Measurements from ENCODE around the gene SLC35B2.

The SLC35B2 gene

DNA sequence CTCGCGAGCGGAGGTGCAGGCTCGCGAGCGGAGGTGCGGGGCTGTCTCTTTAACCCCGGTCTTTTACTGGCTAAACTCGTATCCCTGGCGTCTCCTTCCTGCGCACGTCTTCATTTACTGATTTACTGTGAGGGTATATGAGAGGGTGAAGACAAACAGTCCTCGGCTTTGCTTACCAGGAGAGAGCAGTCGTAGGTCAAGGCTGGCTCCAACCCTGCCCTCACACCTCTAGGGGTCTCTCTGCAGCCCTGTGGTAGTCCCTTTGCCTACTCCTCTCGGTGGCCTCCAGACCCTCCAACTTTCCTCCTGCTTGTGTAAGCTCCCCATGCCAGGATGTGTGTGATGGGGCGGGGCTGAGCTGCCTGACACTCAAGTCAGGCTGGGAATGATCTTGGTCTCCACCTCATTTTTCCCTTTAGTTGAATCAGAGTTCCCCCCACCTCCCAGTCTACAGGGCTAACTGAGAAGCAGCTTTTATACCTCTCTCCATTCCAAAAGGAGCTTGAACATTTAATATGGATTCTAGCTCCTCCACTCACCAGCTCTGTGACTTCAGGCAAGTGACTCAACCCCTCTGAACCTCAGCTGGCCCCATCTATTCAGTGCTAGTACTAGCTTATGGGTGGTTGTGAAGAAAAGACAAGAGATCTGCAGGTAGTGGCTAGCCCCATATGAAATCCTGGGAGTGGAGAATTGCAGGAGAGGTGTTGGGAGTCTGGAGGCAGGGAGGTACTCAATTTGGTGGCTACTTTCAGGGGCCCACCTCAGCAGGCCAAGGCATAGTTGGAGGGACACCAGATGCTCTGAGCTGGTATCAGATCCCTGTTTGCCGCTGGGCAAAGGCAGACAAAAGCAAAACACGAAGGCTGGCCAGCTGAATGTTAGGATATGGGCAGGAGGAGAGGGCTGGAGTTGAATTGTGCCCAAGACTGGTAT, 33.0 kb downstream of the SLC35B2 start:
- no peak for DNase-seq

DNA sequence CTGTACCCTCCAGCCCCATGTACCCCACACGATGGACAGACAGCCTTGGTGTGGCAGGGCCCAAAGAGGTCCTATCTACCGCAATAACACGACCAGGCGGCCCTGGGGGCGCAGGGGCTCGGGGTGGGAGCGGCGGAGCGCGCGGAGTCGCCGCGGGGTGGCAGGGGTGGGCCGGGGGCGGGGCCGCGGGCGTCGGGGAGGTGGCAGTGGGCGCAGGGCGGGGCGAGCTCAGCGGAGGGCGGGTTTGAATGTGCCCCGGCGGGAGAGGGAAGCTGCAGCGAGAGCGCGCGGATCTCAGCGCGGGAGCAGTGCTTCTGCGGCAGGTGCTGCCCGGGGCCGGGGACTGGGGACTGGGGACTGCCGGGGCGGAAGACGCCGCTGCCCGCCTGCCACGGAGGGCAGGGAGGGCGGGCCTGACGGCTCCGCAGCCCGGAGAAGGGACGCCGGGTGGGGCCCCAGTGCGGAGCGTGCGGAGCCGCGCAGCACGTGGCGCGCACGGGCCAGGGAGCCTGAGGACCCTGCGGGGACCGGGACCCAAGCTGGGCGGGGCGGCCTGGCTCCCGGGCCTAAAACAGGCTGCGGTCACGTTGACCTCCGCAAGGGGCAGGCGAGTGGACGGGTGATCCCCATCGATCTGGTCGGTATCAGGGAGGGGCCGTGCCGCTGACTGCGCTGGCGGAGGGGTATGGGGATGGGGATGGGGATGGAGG, 33.9 kb downstream of the SLC35B2 start, which contains the start of gene SLC29A1:
Gene SLC29A1 (plus strand): TSS at position 277 of the 710 bp plus-strand sequence. CDS start 3,719 bp downstream, outside the sequence.
- peak in 42 of 56 donors; percentile 10 to 76 (median 46) for DNase-seq

DNA sequence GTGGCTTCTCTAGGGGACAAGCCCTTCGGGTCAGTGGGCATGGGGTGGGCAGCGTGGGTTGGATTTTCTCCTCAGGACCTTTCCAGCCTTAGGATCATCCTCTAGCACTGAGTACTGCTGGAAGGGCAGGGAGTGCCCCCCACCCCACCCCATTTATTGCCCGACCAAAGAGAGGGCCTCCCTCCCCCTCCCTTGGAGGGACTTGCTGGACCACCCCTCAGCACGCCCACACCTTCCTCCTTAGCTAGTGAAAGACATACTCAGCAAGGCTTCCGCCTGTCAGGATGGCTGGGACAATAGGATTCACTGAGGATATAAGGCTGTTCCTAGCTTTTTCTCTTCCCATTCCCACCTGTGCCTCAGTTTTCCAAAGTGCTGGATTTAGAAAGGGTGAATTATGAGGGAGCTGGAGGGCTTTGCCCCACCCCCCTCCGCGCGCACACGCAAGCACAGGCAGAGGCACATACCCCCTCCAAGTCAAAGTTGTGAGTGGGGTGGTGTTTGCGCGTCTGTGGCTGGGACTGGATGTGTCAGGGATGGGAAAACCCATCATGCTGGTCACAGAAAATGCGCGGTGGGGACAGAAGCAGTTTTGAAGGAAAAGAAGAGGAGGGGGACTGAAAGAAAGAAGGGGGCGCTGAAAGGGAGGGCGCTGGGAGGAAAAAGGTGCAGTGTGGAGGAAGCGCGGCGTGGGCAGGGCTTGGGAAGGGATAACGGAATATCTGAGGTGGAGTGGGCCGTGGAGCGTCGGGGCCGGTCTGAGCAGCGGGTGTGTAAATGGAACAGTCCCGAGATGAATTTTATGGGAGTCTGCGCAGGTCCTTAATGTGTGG, 34.6 kb downstream of the SLC35B2 start:
- peak in 1 of 56 donors; percentile 40 for DNase-seq

DNA sequence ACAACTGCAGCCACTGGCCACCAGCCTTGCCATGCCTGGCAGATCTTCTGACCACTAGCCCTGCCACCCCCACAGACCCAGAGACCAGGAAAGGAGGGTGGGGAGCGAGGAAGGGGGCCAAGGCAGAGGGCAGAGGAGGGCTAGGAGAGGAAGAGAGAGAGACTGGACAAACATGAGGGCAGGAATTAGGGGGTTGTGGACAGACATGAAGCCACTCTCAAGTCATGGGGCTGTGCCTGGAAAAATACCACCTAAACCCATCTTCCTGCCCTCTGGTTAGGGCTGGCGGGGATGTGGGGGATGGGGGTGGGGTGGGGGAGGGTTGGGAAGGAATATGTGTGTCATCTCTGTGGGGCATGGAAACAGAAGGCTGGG, 35.4 kb downstream of the SLC35B2 start:
- DNase-seq: no peak

DNA sequence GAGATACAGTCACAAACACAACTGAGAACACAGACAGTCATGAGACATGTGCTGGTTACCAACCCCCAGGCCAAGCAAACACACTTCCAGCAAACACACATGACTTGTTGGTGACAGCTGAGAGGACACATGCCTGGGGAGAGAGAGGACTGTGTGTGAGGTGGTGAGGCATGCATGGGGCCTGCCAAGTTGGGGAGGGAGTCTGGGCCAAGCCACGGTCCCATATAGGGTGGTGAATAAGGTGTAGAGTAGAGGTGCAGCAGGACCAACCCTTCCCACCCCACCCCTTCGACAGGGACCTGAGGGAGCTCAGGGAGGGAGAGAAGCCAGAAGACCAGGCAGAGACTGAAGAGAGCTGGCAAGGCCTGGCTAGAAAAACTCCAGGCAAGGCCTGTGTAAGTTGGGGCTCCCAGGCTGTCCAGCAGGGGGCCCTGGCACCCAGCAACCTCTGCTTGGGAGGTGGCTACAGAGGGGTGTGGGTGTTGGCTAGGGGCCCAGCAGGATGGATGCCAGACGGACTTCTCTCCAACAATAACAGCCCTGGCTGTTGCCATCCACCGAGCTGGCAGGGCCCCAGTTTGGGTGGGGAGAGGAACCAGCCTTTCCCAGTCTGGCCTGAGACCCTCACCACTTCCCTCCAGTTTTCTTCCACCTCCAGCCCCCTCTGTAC, 35.9 kb downstream of the SLC35B2 start:
- DNase-seq: peak in 49 of 56 donors; percentile 16 to 92 (median 57)

DNA sequence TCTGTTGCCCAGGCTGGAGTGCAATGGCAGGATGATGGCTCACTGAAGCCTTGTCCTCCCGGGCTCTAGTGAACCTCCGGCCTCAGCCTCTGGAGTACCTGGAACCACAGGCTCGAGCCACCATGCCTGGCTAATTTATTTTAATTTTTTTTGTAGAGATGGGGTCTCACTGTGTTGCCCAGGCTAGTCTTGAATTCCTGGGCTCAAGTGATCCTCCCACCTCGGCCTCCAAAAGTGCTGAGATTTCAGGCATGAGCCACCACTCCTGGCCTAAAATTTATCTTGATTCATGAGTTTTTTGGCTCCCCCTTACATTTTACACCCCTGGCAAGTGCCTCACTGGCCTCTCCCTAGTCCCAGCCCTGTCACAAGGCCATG, 36.4 kb downstream of the SLC35B2 start:
- DNase-seq: no peak

DNA sequence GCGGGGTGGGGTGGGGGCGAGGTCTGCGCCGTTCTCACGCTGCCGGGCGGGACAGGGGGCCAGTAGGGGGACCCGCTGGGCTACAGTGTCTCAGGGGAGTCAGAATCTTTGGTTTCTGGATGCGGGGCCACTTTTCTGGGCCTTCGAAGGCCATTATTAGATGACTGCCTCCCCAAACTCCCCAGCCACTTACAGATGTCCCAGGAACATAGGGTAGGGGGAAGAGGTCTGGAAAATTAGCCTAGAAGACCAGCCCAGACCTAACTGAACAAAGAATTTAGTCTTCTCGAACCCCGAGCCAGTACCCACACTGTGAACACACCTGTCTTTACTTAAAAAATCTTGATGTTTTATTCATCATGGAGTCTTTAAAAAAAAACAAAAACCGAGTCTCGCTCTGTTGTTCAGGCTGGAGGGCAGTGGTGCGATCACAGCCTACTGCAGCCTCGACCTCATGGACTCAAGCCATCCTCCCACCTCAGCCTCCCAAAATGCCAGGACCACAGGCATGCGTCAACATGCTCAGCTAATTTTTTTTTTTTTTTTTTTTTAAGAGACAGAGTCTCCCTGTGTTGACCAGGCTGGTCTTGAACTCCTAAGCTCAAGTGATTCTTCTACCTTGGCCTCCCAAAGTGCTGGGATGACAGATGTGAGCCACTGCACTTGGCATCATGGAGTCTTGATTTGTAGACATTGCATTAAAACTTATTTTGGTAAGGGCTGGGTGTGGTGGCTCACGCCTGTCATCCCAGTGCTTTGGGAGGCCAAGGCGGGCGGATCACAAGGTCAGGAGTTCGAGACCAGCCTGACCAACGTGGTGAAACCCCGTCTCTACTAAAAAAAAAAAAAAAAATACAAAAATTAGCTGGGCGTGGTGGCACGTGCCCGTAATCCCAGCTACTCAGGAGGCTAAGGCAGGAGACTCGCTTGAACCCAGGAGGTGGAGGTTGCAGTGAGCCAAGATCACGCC, 37.2 kb downstream of the SLC35B2 start:
- DNase-seq: no peak

DNA sequence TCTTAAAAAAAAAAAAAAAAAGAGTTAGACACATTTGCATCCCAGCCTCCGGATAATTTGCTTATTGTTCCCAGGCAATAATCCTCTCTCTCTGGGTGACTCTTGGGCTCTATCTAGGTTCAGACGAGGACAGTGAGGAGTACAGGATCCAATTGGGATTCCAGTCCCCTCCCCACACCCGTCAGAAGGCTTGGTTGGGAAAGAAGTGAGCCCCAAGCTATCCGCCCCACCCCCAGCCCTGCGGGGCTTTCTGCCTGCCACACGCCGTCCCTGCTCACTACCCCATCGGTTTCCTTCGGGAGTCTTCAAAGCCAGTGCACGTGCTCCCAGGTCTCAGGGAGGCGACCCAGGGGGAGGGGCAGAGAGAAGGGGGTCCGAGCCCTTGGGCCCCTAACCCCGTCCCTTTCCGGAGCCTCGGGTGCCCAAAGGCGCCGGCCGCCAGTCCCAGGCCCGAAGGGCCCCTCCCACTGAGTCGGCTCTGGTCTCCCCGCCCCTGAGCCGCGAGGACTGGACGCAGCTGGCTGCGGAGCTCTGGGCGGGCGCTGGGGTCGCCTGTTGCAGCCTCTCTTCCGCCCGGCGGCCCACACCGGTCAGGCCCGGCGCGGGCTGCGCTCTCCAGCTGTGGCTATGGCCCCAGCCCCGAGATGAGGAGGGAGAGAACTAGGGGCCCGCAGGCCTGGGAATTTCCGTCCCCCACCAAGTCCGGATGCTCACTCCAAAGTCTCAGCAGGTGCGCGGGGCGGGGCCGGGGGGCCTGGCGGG, 38.1 kb downstream of the SLC35B2 start:
- DNase-seq: peak in 34 of 56 donors; percentile 8 to 67 (median 32)

DNA sequence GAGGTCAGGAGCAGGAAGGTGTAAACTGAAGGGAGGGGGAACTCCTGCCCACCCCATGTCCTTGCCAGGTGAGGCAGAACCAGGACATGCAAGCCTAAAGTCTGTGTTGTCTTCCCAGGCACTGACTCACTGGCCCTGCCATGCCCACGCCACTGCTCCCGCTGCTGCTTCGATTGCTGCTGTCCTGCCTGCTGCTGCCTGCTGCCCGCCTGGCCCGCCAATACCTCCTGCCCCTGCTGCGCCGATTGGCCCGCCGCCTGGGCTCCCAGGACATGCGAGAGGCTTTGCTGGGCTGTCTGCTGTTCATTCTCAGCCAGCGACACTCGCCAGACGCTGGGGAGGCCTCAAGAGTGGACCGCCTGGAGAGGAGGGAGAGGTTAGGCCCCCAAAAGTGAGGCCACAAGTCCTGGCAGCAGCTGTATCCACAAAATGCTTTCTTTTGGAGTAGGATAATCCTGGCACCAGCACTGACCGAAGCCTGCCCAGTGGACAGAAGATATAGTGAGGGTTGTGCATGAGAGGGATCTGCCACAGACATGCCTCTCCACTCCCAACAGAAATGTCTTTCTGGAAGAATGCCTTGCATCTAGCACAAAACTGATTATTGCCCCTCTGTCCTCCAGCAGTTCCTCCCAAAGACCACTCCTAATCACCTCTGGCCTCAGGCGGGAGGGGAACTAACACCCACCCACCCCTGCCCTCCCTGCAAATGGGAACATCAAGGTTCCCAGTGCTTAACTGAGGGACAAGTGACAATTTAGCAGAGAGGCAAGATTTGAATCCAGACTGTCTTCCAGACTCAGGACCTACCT, 39.8 kb downstream of the SLC35B2 start:
- peak in 25 of 56 donors; percentile 10 to 70 (median 28) for DNase-seq

DNA sequence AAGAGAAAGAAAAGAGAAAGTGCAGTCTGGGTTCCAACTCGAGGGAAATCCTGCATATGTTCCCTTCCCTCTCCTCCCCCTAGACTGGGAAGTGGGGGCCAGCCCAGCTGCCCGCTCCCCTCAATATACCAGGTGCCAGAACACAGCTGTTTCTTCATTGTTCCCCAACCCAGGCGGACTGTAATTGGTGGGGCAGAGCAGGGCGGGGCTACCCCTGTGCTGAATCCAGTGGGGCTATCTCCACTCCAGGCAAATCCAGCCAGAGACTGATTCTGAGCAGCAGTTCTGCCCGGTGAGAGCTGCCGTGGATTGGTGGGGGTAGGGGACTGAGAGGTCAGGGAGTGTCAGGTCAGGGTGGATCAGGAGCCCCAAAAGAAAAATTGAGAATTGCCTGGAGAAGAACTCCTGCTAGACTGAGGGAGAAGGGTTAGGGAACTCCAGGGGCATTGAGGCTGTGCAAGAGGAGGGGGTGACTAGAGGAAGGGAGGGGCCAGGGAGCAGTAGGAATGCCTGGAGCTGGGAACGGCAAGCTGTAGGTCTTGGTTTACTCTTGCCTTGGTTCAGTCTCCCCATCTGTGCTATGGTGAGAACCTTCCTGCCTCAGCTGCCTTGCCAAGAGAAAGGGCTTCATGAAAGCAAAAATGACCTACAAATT, 40.5 kb downstream of the SLC35B2 start, which contains the start of gene MYMX:
Gene MYMX (plus strand): TSS at position 250 of the 655 bp plus-strand sequence. CDS start 546 bp downstream, outside the sequence.
- DNase-seq: no peak

DNA sequence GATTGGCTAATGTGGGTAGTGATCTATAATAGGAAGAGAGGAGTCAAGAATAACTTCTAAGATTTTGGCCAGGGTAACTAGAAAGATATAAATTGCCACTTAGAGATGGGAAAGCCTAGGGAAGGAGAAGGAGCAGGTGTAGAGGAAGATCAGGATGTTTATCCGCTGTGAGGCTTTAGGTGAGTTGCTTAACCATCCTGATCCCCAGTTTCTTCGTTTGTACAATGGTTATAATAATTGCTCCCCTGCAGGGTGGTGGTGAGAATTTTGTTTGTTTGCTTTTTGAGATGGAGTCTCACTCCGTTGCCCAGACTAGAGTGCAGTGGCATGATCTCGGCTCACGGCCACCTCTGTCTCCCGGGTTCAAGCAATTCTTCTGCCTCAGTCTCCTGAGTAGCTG, 43.0 kb downstream of the SLC35B2 start:
- no peak for DNase-seq

DNA sequence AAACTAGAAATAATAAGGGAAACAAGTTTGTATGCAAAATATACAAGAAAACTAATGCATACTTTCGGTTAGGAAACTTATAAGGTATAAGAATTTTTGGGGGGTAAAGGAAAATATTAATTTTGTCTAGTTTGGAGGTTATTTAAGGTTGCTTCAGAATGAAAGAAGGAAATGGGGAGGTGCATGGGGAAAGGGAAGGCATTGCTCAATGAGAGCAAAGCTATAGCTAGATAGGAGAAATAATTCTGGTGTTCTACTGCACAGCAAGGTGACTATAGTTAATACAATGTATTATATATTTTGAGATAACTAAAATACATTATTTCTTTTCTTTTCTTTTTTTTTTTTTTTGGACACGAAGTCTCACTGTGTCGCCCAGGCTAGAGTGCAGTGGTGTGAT, 46.0 kb downstream of the SLC35B2 start:
- DNase-seq: no peak

DNA sequence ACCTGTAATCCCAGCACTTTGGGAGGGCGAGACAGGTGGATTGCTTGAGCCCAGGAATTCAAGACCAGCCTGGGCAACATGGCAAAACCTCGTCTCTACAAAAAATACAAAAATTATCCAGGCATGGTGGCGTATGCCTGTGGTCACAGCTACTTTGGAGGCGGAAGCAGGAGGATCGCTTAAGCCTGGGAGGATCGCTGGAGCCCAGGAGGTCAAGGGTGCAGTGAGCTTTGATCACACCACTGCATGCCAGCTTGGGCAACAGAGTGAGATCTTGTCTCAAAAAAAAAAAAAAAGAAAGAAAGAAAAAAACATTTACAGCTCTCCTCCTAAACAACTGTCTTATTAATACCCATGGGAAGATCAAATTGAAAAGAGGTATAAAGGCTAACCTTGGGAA, 49.4 kb downstream of the SLC35B2 start:
- DNase-seq: no peak

All from amygdala (tissue), 56 donors.